Activated naive CD8-positive, alpha-beta T cell treated with anti-CD3 and anti-CD28 coated beads, Interleukin-2, amount 50 U/mL, for 24 hours (primary cell): ENCODE results near the gene MCMBP.
"Not testable (repeated sequence)": the region's sequence is repeated elsewhere in the genome, so short reads cannot be mapped to it uniquely, and the experiment has no call there.

Experiments
- ATAC-seq: fragments of 150-1000 bp; cut with Tn5 transposase; one replicate; pipeline ENCODE4 v1.10.0; 2021
- DNase-seq: peaks from one replicate; pipeline ENCODE4 v3.0.0; 2021
- H3K27ac Mint-ChIP-seq: one replicate; pipeline ENCODE4 v1.8.0; 2021; ENCODE audit warnings: mild to moderate bottlenecking, mixed read lengths
- H3K27me3 Mint-ChIP-seq: one replicate; pipeline ENCODE4 v1.8.0; 2021; ENCODE audit warnings: mixed read lengths
- H3K36me3 Mint-ChIP-seq: one replicate; pipeline ENCODE4 v1.8.0; 2021; ENCODE audit warnings: low read depth, mixed read lengths
- H3K4me1 Mint-ChIP-seq: one replicate; pipeline ENCODE4 v1.8.0; 2021; ENCODE audit warnings: mixed read lengths
- H3K4me3 Mint-ChIP-seq: one replicate; pipeline ENCODE4 v1.8.0; 2021; ENCODE audit warnings: mild to moderate bottlenecking, moderate library complexity, mixed read lengths
- H3K9me3 Mint-ChIP-seq: one replicate; pipeline ENCODE4 v1.8.0; 2021; ENCODE audit warnings: mixed read lengths

The MCMBP gene

DNA sequence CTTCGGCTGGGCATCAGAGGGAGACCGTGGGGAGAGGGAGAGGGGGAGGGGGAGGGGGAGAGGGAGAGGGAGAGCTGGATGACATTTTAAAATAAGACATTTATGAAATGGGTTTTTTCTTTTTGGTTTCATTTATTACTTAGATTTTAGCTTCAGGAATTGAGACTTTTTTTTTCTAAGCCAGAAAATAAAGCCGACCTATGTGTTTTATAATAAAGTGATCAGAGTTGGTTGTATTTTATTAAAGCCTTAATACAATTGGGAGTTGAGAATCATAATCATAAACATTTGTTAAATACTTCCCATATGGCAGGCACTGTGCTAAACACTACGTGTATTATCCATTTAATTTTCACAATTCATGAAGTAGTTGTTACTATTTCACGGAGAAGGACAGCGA, 76.6 kb downstream of the MCMBP start:
- no peaks in the 10 kb centered on the region for H3K27me3 Mint-ChIP-seq
- no peak for DNase-seq
- peaks cover 27% of the 10 kb centered on the region for H3K36me3 Mint-ChIP-seq
- H3K4me1 Mint-ChIP-seq: no peaks in the 10 kb centered on the region
- no peaks in the 10 kb centered on the region for H3K9me3 Mint-ChIP-seq
- no peak overlapping the region for H3K4me3 Mint-ChIP-seq
- no peak overlapping the region for H3K27ac Mint-ChIP-seq
- ATAC-seq: no peak

DNA sequence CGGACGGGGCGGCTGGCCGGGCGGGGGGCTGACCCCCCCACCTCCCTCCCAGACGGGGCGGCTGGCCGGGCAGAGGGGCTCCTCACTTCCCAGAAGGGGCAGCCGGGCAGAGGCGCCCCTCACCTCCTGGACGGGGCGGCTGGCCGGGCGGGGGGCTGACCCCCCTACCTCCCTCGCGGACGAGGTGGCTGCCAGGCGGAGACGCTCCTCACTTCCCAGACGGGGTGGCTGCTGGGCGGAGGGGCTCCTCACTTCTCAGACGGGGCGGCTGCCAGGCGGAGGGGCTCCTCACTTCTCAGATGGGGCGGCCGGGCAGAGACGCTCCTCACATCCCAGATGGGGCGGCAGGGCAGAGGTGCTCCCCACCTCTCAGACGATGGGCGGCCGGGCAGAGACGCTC, 77.5 kb downstream of the MCMBP start:
- not testable (repeated sequence) for H3K4me3 Mint-ChIP-seq, H3K9me3 Mint-ChIP-seq, H3K27me3 Mint-ChIP-seq, H3K4me1 Mint-ChIP-seq, ATAC-seq, H3K27ac Mint-ChIP-seq, DNase-seq
- peaks cover 25% of the 10 kb centered on the region for H3K36me3 Mint-ChIP-seq

DNA sequence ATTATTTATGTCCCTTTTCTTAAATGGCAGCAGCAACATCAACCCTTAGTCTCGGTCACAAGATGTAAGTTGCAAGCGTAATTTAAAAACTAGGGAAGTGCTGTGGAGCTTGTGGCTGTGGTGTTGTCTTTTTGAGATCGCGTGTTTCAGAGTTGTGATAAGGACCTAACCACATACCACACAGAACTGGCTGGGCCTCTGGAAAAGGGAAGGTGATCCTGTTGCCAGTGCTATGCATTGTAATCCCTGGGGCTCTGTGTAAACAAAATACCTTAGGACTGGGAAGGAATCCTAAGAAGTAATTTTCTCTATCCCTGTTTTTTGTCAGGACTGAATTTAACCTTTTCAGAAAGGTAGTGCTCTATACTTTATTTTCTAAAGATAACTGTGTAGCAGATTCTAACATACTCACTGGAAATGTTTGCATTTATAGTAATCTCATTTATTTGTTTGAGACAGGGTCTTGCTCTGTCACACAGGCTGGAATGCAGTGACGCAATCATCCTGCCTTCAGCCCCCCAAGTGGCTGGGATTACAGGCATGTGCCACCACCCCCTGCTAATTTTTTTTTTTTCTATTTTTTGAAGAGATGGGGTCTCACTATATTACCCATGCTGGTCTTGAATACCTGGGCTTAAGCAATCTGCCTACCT, 86.4 kb downstream of the MCMBP start:
- Mint-ChIP-seq H3K9me3 (no peaks in the 10 kb centered on the region), H3K27ac (no peak overlapping the region), H3K4me1 (peaks cover 29% of the 10 kb centered on the region), H3K27me3 (no peaks in the 10 kb centered on the region), H3K36me3 (peaks cover 10% of the 10 kb centered on the region), H3K4me3 (no peak overlapping the region)
- DNase-seq (no peak), ATAC-seq (no peak)

DNA sequence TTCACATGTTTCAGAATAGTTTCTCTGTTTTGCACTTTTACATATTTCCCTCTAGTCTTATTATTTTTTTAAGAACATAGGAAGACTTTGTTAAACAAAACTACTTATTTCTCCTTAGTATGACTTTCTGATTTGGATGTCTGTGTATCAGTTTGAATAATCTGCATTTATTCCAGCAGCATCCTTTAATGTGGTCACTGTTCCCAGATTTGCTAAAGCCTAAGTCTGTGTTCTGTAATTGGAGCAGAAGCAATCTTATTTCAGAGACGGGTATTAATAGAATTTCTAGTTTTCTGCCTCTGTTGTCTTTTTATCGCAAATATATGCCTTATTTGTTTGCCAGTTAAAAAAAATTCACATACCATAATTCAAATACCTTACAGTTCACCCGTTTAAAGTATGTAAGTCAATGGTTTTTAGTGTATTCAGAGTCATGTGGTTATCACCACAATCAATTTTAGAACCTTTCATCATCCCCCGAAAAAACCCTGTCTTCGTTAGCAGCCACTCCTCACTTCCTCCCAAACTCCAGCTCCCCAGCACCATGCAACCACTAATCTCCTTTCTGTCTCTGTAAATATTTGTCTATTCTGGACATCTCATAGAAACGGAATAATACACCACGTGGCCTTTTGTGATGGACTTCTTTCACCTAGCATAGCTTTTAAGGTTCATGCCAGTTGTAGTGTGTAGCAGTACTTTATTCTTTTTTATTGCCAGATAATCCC, 88.1 kb downstream of the MCMBP start:
- no peaks in the 10 kb centered on the region for H3K27me3 Mint-ChIP-seq
- peak overlapping the region; percentile 27 for H3K4me3 Mint-ChIP-seq
- DNase-seq (no peak), ATAC-seq (peak; percentile 73)
- peak overlapping the region; percentile 32 for H3K27ac Mint-ChIP-seq
- H3K4me1 Mint-ChIP-seq: peaks cover 29% of the 10 kb centered on the region
- H3K36me3 Mint-ChIP-seq: peaks cover 13% of the 10 kb centered on the region
- H3K9me3 Mint-ChIP-seq: no peaks in the 10 kb centered on the region

DNA sequence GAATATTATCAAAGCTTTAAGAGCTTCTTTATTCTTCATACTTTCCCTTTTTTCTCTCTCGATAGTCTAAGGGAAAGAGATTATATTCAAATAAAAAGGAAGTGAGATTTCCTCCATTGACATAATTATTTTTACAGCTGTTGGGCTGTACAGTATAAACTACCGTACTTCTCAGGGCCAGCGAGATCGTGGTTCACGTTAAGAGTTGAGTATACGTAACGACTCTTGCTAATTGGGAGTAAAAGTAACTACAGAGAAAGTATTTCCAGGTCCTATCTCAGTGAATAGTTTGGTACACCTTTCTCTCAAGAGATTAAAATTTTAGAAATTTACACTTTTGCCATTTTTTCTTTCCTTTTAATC, 89.0 kb downstream of the MCMBP start:
- Mint-ChIP-seq H3K27ac (peak overlapping the region; percentile 20), H3K36me3 (peaks cover 13% of the 10 kb centered on the region), H3K9me3 (no peaks in the 10 kb centered on the region), H3K4me3 (no peak overlapping the region), H3K4me1 (peaks cover 29% of the 10 kb centered on the region), H3K27me3 (no peaks in the 10 kb centered on the region)
- ATAC-seq (no peak), DNase-seq (no peak)

DNA sequence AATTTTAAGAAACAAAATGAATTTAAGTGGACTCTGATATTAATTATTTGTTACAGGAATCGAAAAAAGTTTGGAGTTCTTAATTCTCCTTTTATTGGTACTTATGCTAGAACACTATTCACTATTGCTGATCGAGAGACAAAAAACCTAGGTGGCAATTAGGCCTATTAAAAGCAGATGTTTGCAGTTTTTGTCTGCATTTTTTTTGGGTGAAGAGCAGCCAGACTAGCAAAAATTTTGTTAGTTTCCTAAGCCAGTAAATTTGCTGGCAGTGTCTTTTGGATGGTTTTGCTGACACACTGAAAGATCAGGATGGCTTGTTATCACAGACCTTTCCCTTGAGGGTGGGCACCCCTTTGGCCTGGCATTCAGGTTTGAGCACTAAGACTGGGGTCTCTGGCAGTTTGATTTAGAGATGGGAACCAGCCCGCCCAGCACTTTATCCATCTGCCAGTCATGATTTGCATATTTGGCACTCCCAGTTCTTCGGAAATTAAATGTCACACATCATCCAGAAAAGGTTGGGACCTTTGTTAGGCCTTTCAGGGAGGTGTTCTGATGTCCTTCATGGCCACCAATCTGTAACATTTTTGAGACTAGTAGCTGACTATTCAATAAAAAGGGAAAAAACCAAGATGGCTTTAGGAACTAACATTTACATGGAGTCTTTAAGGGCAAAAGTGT, 89.5 kb downstream of the MCMBP start:
- Mint-ChIP-seq H3K4me3 (no peak overlapping the region), H3K9me3 (no peaks in the 10 kb centered on the region), H3K36me3 (peaks cover 13% of the 10 kb centered on the region), H3K27me3 (no peaks in the 10 kb centered on the region), H3K27ac (peak overlapping the region; percentile 20), H3K4me1 (peaks cover 29% of the 10 kb centered on the region)
- ATAC-seq (no peak), DNase-seq (no peak)

DNA sequence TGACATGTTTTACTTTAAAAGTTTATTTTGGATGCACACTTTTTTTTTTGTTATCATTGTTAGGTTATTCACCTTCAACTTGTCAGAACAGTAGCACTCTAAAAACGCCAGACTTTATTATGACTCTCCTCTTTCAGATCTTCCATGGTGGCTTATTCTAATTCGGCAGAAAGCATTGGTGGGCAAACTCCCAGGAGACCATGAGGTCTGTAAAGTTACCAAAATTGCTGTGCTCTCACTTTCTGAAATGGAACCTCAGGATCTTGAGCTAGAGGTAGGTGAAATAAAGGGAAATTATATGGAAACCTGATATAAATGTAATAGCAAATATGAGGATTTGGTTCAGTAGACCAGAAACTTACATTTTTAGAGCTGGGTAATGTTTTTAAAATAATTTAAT, 91.1 kb downstream of the MCMBP start:
- no peak for ATAC-seq
- Mint-ChIP-seq H3K4me1 (peaks cover 29% of the 10 kb centered on the region), H3K27me3 (no peaks in the 10 kb centered on the region), H3K4me3 (no peak overlapping the region), H3K9me3 (no peaks in the 10 kb centered on the region), H3K27ac (no peak overlapping the region), H3K36me3 (peaks cover 13% of the 10 kb centered on the region)
- DNase-seq: no peak

DNA sequence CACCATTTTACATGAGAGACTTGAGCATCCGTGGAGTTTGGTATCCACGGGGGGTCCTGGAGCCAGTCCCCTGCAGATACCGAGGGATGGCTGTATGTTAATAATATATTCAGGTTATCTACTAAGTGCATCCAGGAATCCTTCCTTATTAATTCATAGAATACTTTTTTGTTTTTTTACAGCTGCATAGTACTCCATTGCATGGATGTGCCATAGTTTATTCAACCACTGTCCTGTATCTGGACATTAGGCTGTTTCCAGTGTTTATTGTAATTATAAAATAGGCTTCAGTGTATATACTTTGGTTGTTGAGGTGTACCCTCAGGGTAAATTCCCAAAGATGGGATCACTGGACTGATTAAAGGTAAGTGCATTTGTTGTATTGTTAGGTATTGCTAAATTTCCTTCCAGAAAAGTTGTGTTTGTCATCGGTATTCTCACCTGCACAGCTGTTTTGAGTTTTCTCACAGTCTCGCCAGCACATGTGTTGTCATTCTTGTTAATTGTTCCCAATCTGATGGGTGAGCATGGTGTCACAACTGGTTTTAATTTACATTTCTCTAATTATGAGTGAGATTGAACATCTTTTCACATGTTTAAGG, 91.7 kb downstream of the MCMBP start:
- Mint-ChIP-seq H3K4me1 (peaks cover 28% of the 10 kb centered on the region), H3K9me3 (no peaks in the 10 kb centered on the region), H3K27me3 (no peaks in the 10 kb centered on the region), H3K4me3 (no peak overlapping the region), H3K36me3 (peaks cover 13% of the 10 kb centered on the region), H3K27ac (no peak overlapping the region)
- ATAC-seq (no peak), DNase-seq (no peak)
